CD14-positive monocyte (primary cell): ENCODE measurements around the gene SLC35A4. TPM values are rescaled to one million over a fixed set of nuclear protein-coding genes. Genes with fewer than 3 reads are reported as not detected.
A peak's percentile ranks its signal among the peaks of the same experiment; 100 is the strongest.

Source experiments
- DNase-seq, 3 donors: peaks; one replicate each; pipeline ENCODE4 v3.0.0-alpha.2; 2011 to 2022
- H2AFZ ChIP-seq: 2 replicates; pipeline ENCODE4 v1.6.0; 2012; ENCODE audit warnings: mild to moderate bottlenecking, low read depth, low read length, inconsistent platforms; ENCODE audit not compliant: insufficient read depth, poor library complexity, severe bottlenecking
- H3K27ac ChIP-seq, 2 donors: 1 replicate in 1 of 2; 2 replicates in 1 of 2; pipeline ENCODE4 v1.5.1; 2012 to 2013; ENCODE audit warnings: low read length in 2 of 2, control low read depth in 1 of 2, inconsistent platforms in 1 of 2, low read depth in 1 of 2, mild to moderate bottlenecking in 1 of 2
- H3K27me3 ChIP-seq, 2 donors: one replicate each; pipeline versions ENCODE4 v1.6.0 to v1.6.1; 2011 to 2013; ENCODE audit warnings: low read length in 2 of 2; ENCODE audit not compliant: control insufficient read depth in 2 of 2, insufficient read depth in 2 of 2
- H3K36me3 ChIP-seq, 2 donors: replicated peaks in 1 of 2; 1 replicate in 1 of 2; 2 replicates in 1 of 2; pipeline versions ENCODE4 v1.5.1 to v1.6.1; 2012 to 2013; ENCODE audit warnings: low read length in 2 of 2, control low read depth in 1 of 2, inconsistent platforms in 1 of 2, mild to moderate bottlenecking in 1 of 2; ENCODE audit not compliant: insufficient read depth in 2 of 2, control insufficient read depth in 1 of 2
- H3K4me1 ChIP-seq, 2 donors: 1 replicate in 1 of 2; 2 replicates in 1 of 2; pipeline versions ENCODE4 v1.5.1 to v1.6.1; 2012 to 2013; ENCODE audit warnings: low read length in 2 of 2, control low read depth in 1 of 2, inconsistent platforms in 1 of 2, mild to moderate bottlenecking in 1 of 2, moderate library complexity in 1 of 2; ENCODE audit not compliant: insufficient read depth in 2 of 2, control insufficient read depth in 1 of 2
- H3K4me2 ChIP-seq: replicated peaks from 2 replicates; pipeline ENCODE3; 2012; ENCODE audit warnings: low read length, moderate library complexity, mild to moderate bottlenecking; ENCODE audit not compliant: poor library complexity, severe bottlenecking; ENCODE audit errors: extremely low read depth
- H3K4me3 ChIP-seq, 3 experiments: fragments of 200-600 bp in 1 of 3; sonication (generic) in 1 of 3; replicated peaks in 1 of 3; 1 replicate in 2 of 3; 2 replicates in 1 of 3; pipeline ENCODE4 v1.5.1; 2011 to 2013; ENCODE audit warnings: low read length in 3 of 3, mild to moderate bottlenecking in 3 of 3, control low read depth in 2 of 3, low read depth in 2 of 3, inconsistent platforms in 1 of 3, moderate library complexity in 1 of 3
- H3K79me2 ChIP-seq: 2 replicates; pipeline ENCODE4 v1.6.0; 2012; ENCODE audit warnings: mild to moderate bottlenecking, control low read depth, inconsistent platforms, low read length, moderate library complexity; ENCODE audit not compliant: insufficient read depth
- H3K9ac ChIP-seq: 2 replicates; pipeline ENCODE4 v1.6.0; 2017; ENCODE audit warnings: low read length, mild to moderate bottlenecking; ENCODE audit not compliant: insufficient read depth, poor library complexity, severe bottlenecking
- H3K9me3 ChIP-seq, 2 donors: replicated peaks in 1 of 2; 1 replicate in 1 of 2; 2 replicates in 1 of 2; pipeline versions ENCODE4 v1.5.1 to v1.6.1; 2012 to 2013; ENCODE audit warnings: low read length in 2 of 2, control low read depth in 1 of 2; ENCODE audit not compliant: control insufficient read depth in 1 of 2, insufficient read depth in 1 of 2
- H4K20me1 ChIP-seq: 2 replicates; pipeline ENCODE4 v1.6.0; 2012; ENCODE audit warnings: mild to moderate bottlenecking, low read length, control low read depth, moderate library complexity; ENCODE audit not compliant: insufficient read depth
- H3K27ac Mint-ChIP-seq, 7 donors: one replicate each; pipeline ENCODE4 v1.8.0; 2020; ENCODE audit warnings: mild to moderate bottlenecking in 7 of 7, mixed read lengths in 7 of 7, moderate library complexity in 6 of 7, inconsistent platforms in 2 of 7
- H3K27me3 Mint-ChIP-seq, 3 donors: one replicate each; pipeline ENCODE4 v1.8.0; 2021 to 2022; ENCODE audit warnings: low read depth in 3 of 3, mild to moderate bottlenecking in 3 of 3, mixed read lengths in 3 of 3, moderate library complexity in 3 of 3, inconsistent platforms in 1 of 3
- H3K36me3 Mint-ChIP-seq, 2 donors: one replicate each; pipeline ENCODE4 v1.8.0; 2020; ENCODE audit warnings: mixed read lengths in 2 of 2, inconsistent platforms in 1 of 2, mild to moderate bottlenecking in 1 of 2
- H3K4me1 Mint-ChIP-seq: one replicate; pipeline ENCODE4 v1.8.0; 2020; ENCODE audit warnings: mild to moderate bottlenecking, mixed read lengths
- H3K4me3 Mint-ChIP-seq, 2 donors: one replicate each; pipeline ENCODE4 v1.8.0; 2020; ENCODE audit warnings: mild to moderate bottlenecking in 2 of 2, mixed read lengths in 2 of 2, moderate library complexity in 1 of 2
- H3K9me3 Mint-ChIP-seq, 7 donors: one replicate each; pipeline ENCODE4 v1.8.0; 2020 to 2022; ENCODE audit warnings: mixed read lengths in 7 of 7, mild to moderate bottlenecking in 6 of 7, moderate library complexity in 6 of 7, inconsistent platforms in 2 of 7
- CTCF ChIP-seq: fragments of 200-600 bp; IDR thresholded peaks from one replicate; pipeline ENCODE4 v1.8.0; 2022; ENCODE audit warnings: antibody characterized with exemption, mild to moderate bottlenecking
- WGBS: methylation state at CpG from one replicate; pipeline ENCODE4 v1.1.5; 2013; ENCODE audit warnings: missing lambda C conversion rate; ENCODE audit not compliant: insufficient coverage; 5-methylcytosine and 5-hydroxymethylcytosine counted together
- intact Hi-C, 2 donors: fragments of 100-400 bp; cut with micrococcal nuclease; formaldehyde crosslinking; loops; one replicate each; pipeline versions ENCODE4 v1.15.0 to v1.15.1; 2023
- polyA plus RNA-seq, 3 donors: library from polyadenylated mRNA; depleted of rRNA in 1 of 3; unstranded in 2 of 3; stranded (reverse) in 1 of 3; fragments of 300-500 nt in 2 of 3; fragments of >200 nt in 1 of 3; fragmentation: Illumina TruSeq in 2 of 3; gene quantifications; 1 replicate in 2 of 3; 2 replicates in 1 of 3; pipeline ENCODE4 v1.2.3, GENCODE V29; 2012 to 2021

Gene SLC35A4
- polyA plus RNA-seq, 3 donors: 44.0 to 67.1 (median 58.8) TPM

- Mint-ChIP-seq H3K9me3 (no peaks in the 10 kb centered on the region), H3K27me3 (no peaks in the 10 kb centered on the region), H3K36me3 (peaks cover 0 to 3% of the 10 kb centered on the region in 2 donors), H3K27ac (peak overlapping the region; percentile 95 to 99 (median 97)), H3K4me3 (peak overlapping the region; percentile 49 to 72), H3K4me1 (peaks cover 72% of the 10 kb centered on the region)
- H3K9me3 ChIP-seq: no peaks in the 10 kb centered on the region
- no peaks in the 10 kb centered on the region for H4K20me1 ChIP-seq
- DNase-seq: peak in 1 of 3 donors; percentile 23
- H3K4me3 ChIP-seq: peak overlapping the region; percentile 10 to 52 (median 13)
- no peaks in the 10 kb centered on the region for H3K36me3 ChIP-seq
- peak overlapping the region; percentile 96 to 97 for H3K27ac ChIP-seq
- peak overlapping the region; percentile 53 for H3K4me2 ChIP-seq
- H3K79me2 ChIP-seq: peaks cover 27% of the 10 kb centered on the region
- H2AFZ ChIP-seq: no peak overlapping the region
- WGBS: 60% methylated on average over 1 of the region's 1 CpG
- TF ChIP-seq CTCF: no peak
- intact Hi-C loops: loop anchor here (5.0 kb wide), 1 partner anchor 36 kb away; the partner anchor contains the start of gene CD14 (in 2 of the 2)
- H3K27me3 ChIP-seq: no peaks in the 10 kb centered on the region
- H3K4me1 ChIP-seq: peaks cover 74 to 89% of the 10 kb centered on the region in 2 donors
- H3K9ac ChIP-seq: peak overlapping the region; percentile 69
Observed at GRCh38 chr5:140596321-140596741, 31.7 kb downstream of the SLC35A4 start.

DNA sequence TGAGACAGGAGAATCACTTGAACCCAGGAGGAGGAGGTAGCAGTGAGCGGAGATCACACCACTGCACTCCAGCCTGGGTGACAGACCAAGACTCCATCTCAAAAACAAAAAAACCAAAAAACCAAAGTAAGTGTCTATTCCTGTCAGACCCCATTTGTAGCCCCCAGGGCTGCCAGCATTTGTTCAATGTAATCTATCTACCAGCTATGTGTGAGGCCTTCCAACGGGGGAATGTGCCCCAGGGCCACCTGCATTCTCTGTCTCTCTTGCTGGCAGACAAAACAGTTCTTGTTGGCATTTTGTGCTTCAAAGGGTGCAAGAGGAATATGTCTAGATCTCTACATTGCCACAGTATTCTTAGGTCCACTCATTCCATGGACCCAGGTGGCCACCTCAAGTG lies 34.2 kb downstream of the SLC35A4 start:
- H3K9ac ChIP-seq: no peak overlapping the region
- H3K9me3 ChIP-seq: no peaks in the 10 kb centered on the region
- Mint-ChIP-seq H3K27ac (peak overlapping the region in 3 of 7 donors; percentile 35 to 68 (median 36)), H3K36me3 (peaks cover 2% of the 10 kb centered on the region in 2 donors), H3K27me3 (peaks cover 0 to 5% (median 0%) of the 10 kb centered on the region in 3 donors), H3K9me3 (peaks cover 0 to 3% (median 0%) of the 10 kb centered on the region in 7 donors), H3K4me1 (peaks cover 75% of the 10 kb centered on the region), H3K4me3 (no peak overlapping the region)
- no peak overlapping the region for H3K4me3 ChIP-seq
- H3K79me2 ChIP-seq: peaks cover 16% of the 10 kb centered on the region
- WGBS: no CpG with 5 or more reads among the region's 2 CpGs
- no peak overlapping the region for H2AFZ ChIP-seq
- no peaks in the 10 kb centered on the region for H3K36me3 ChIP-seq
- no peak overlapping the region for H3K27ac ChIP-seq
- H3K4me1 ChIP-seq: peaks cover 80 to 95% of the 10 kb centered on the region in 2 donors
- DNase-seq: no peak
- H3K27me3 ChIP-seq: no peaks in the 10 kb centered on the region
- no peak for TF ChIP-seq CTCF
- intact Hi-C loops: loop anchor here (5.0 kb wide), 1 partner anchor 33 kb away; the partner anchor contains the start of gene CD14 (in 2 of the 2)
- H4K20me1 ChIP-seq: no peaks in the 10 kb centered on the region
- H3K4me2 ChIP-seq: no peak overlapping the region
